ENCODE results near the gene KLHL17.

The KLHL17 gene

DNA sequence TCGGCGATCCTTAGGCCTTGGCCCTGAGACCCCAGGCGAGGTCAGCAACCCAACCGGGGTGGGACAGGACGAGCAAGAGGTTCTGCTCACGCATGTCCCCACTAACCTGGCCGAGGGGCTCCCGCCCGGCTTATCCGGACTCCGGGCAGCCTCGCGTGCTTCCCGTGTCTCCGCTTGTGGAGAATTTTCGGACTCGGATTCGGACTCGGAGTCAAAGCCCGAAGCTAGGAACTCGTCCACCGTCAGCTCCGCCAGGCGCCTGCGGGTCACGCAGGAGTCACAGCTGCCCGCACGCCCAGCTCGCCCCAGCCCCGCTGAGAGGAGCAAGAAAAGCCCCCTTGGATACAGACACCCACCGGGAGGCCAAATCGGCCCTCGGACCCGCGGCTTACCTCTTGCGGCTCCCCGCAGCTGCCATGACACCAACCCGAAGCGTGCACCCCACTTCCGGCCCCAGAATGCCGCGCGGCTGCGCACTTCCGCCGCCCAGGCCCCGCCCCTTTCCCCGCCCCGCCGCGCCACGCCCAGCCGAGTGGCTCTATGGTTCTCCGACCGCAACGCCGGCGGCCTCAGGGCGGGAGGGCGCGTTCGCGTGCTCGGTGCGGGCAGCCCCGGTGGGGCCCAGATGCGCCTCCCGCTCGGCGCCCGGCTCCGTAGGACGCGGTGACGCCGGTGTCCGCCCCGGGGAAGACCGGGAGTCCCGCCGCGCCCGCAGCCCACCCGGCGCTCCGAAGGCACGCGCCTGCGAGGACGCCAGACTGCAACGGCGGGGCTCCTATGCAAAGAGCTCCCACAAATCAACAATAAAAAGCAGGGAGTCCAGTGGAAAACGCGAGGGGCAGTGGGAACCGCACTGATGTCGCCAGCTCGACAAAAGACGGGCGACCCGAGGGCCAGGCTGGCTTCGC lies 1.3 kb upstream of the KLHL17 start, which contains the start of gene NOC2L:
NOC2L (minus strand) TSS at position 434 of the 908 bp plus-strand sequence; CDS start at position 418, 16 bp downstream.
- Histone ChIP-seq H3K27ac (ENCODE audit: low read depth, low read length) (0 out of 2 replicates have a peak within 1 kb of the TSS, but pooled peaks have one; percentile 15), H3K27me3 (ENCODE audit: control insufficient read depth, low read length) (no peaks in the 10 kb centered on the region), H3F3A (ENCODE audit: control insufficient read depth, insufficient read depth) (no peaks in the 10 kb centered on the region), H3K4me1 (ENCODE audit: control insufficient read depth, low read length) (peaks cover 22% of the 10 kb centered on the region; the same call in 1 of the 2 replicates), H3K36me3 (ENCODE audit: control insufficient read depth, low read length) (peaks cover 39% of the 10 kb centered on the region), H3K9me3 (ENCODE audit: control insufficient read depth, insufficient read depth, low read length) (no peaks in the 10 kb centered on the region), H3K4me2 (ENCODE audit: low read length) (peak within 1 kb of the TSS; percentile 77), H4K20me1 (ENCODE audit: control insufficient read depth, insufficient read depth, low read depth, low read length) (no peaks in the 10 kb centered on the region), H3K4me3 (ENCODE audit: low read length) (peak within 1 kb of the TSS; percentile 90), H3K9me2 (replicated peaks; ENCODE audit: control insufficient read depth, low read length) (no peaks in the 10 kb centered on the region), H3K79me2 (ENCODE audit: control insufficient read depth, low read length) (peaks cover 27% of the 10 kb centered on the region)
- TF ChIP-seq EZH2phosphoT487 (IDR thresholded peaks at IDR 0.05; ENCODE audit: borderline replicate concordance, low read length) = no peak
- TF ChIP-seq, protein P1, sequence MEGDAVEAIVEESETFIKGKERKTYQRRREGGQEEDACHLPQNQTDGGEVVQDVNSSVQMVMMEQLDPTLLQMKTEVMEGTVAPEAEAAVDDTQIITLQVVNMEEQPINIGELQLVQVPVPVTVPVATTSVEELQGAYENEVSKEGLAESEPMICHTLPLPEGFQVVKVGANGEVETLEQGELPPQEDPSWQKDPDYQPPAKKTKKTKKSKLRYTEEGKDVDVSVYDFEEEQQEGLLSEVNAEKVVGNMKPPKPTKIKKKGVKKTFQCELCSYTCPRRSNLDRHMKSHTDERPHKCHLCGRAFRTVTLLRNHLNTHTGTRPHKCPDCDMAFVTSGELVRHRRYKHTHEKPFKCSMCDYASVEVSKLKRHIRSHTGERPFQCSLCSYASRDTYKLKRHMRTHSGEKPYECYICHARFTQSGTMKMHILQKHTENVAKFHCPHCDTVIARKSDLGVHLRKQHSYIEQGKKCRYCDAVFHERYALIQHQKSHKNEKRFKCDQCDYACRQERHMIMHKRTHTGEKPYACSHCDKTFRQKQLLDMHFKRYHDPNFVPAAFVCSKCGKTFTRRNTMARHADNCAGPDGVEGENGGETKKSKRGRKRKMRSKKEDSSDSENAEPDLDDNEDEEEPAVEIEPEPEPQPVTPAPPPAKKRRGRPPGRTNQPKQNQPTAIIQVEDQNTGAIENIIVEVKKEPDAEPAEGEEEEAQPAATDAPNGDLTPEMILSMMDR (IDR thresholded peaks at IDR 0.05; ENCODE audit: low read depth, low read length, poor library complexity, severe bottlenecking) = no peak

GRCh38 chr1:959731-960362 lies 537 bp upstream of the KLHL17 start:
- peaks cover 27% of the 10 kb centered on the region for H3K79me2 ChIP-seq (ENCODE audit: control insufficient read depth, low read length)
- H3K9me2 ChIP-seq (replicated peaks; ENCODE audit: control insufficient read depth, low read length) = no peaks in the 10 kb centered on the region
- no peaks in the 10 kb centered on the region for H3F3A ChIP-seq (ENCODE audit: control insufficient read depth, insufficient read depth)
- no peaks in the 10 kb centered on the region for H3K9me3 ChIP-seq (ENCODE audit: control insufficient read depth, insufficient read depth, low read length)
- TF ChIP-seq EZH2phosphoT487 (IDR thresholded peaks at IDR 0.05; ENCODE audit: borderline replicate concordance, low read length) = no peak
- TF ChIP-seq, protein P1 (IDR thresholded peaks at IDR 0.05; ENCODE audit: low read depth, low read length, poor library complexity, severe bottlenecking) = no peak
- H3K36me3 ChIP-seq (ENCODE audit: control insufficient read depth, low read length) = peaks cover 31% of the 10 kb centered on the region
- H3K4me1 ChIP-seq (ENCODE audit: control insufficient read depth, low read length) = peaks cover 22% of the 10 kb centered on the region; the same call in 1 of the 2 replicates
- H4K20me1 ChIP-seq (ENCODE audit: control insufficient read depth, insufficient read depth, low read depth, low read length) = no peaks in the 10 kb centered on the region
- no peak overlapping the region for H3K27ac ChIP-seq (ENCODE audit: low read depth, low read length)
- H3K4me3 ChIP-seq (ENCODE audit: low read length) = peak overlapping the region; percentile 90
- no peaks in the 10 kb centered on the region for H3K27me3 ChIP-seq (ENCODE audit: control insufficient read depth, low read length)
- peak overlapping the region; percentile 77 for H3K4me2 ChIP-seq (ENCODE audit: low read length)

DNA sequence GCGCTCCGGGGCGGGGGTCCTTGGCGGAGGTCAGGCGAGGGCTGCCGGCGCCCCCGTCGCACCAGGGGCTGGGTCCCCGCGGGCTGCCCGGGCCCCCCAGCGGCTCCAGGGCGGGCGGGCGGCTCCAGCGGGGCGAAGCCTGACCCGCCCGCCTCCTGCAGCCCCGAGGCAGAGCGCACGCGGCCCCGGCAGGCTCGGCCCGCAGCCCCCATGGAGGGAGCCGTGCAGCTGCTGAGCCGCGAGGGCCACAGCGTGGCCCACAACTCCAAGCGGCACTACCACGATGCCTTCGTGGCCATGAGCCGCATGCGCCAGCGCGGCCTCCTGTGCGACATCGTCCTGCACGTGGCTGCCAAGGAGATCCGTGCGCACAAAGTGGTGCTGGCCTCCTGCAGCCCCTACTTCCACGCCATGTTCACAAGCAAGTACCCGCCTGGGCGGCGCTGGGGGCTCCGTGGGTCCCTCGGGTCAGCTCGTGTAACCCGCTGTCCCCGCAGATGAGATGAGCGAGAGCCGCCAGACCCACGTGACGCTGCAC lies 817 bp downstream of the KLHL17 start:
- Histone ChIP-seq H4K20me1 (ENCODE audit: control insufficient read depth, insufficient read depth, low read depth, low read length) (no peaks in the 10 kb centered on the region), H3K36me3 (ENCODE audit: control insufficient read depth, low read length) (peaks cover 18% of the 10 kb centered on the region), H3K4me2 (ENCODE audit: low read length) (peak overlapping the region; percentile 77), H3K27ac (ENCODE audit: low read depth, low read length) (no peak overlapping the region), H3K27me3 (ENCODE audit: control insufficient read depth, low read length) (no peaks in the 10 kb centered on the region), H3K79me2 (ENCODE audit: control insufficient read depth, low read length) (peaks cover 27% of the 10 kb centered on the region), H3F3A (ENCODE audit: control insufficient read depth, insufficient read depth) (no peaks in the 10 kb centered on the region), H3K4me1 (ENCODE audit: control insufficient read depth, low read length) (peaks cover 23% of the 10 kb centered on the region), H3K4me3 (ENCODE audit: low read length) (peak overlapping the region; percentile 90), H3K9me3 (ENCODE audit: control insufficient read depth, insufficient read depth, low read length) (no peaks in the 10 kb centered on the region), H3K9me2 (replicated peaks; ENCODE audit: control insufficient read depth, low read length) (no peaks in the 10 kb centered on the region)
- TF ChIP-seq, protein P1 (IDR thresholded peaks at IDR 0.05; ENCODE audit: low read depth, low read length, poor library complexity, severe bottlenecking) = no peak
- TF ChIP-seq EZH2phosphoT487 (IDR thresholded peaks at IDR 0.05; ENCODE audit: borderline replicate concordance, low read length) = no peak
